Prostate gland (tissue), 2 donors: ENCODE results near the gene PLK5. TPM values are rescaled to one million over a fixed set of nuclear protein-coding genes. Genes with fewer than 3 reads are reported as not detected.

Source experiments
- DNase-seq: peaks from one replicate; pipeline ENCODE4 v3.0.0-alpha.2; 2019; ENCODE audit warnings: low spot score
- H3K27ac ChIP-seq, 2 donors: fragments of 200-600 bp; sonication (generic); 2 replicates each; pipeline ENCODE4 v1.5.1; 2017 to 2019
- H3K27me3 ChIP-seq: fragments of 200-600 bp; sonication (generic); replicated peaks from 2 replicates; pipeline ENCODE4 v1.5.1; 2019; ENCODE audit not compliant: insufficient read depth
- H3K36me3 ChIP-seq, 2 donors: fragments of 200-600 bp; sonication (generic); 1 replicate in 1 of 2; 2 replicates in 1 of 2; pipeline versions ENCODE4 v1.5.1 to v1.8.1; 2017 to 2019
- H3K4me1 ChIP-seq: fragments of 200-600 bp; sonication (generic); replicated peaks from 2 replicates; pipeline ENCODE4 v1.5.1; 2019
- H3K4me3 ChIP-seq, 2 donors: fragments of 200-600 bp; sonication (generic); 2 replicates each; pipeline ENCODE4 v1.5.1; 2017 to 2019
- H3K9me3 ChIP-seq: fragments of 200-600 bp; sonication (generic); 2 replicates; pipeline ENCODE4 v1.5.1; 2017
- CTCF ChIP-seq, 4 experiments: fragments of 200-600 bp in 2 of 4; fragments of 450-650 bp in 2 of 4; sonication (generic) in 2 of 4; IDR thresholded peaks; 1 replicate in 3 of 4; 2 replicates in 1 of 4; pipeline ENCODE4 v1.5.1; 2016 to 2019; ENCODE audit warnings: antibody characterized with exemption in 4 of 4, mild to moderate bottlenecking in 2 of 4, moderate library complexity in 2 of 4
- POLR2A ChIP-seq: fragments of 450-650 bp; IDR thresholded peaks from one replicate; pipeline ENCODE4 v1.6.1; 2016; ENCODE audit warnings: antibody characterized with exemption, mild to moderate bottlenecking
- POLR2AphosphoS5 ChIP-seq: sonication (generic); formaldehyde crosslinking; IDR thresholded peaks from one replicate; pipeline ENCODE4 v1.6.1; 2017; ENCODE audit warnings: antibody characterized with exemption
- WGBS: methylation state at CpG from one replicate; pipeline ENCODE4 v1.1.5; 2018; 5-methylcytosine and 5-hydroxymethylcytosine counted together
- intact Hi-C: fragments of 100-400 bp; cut with DNase I; formaldehyde crosslinking; loops from one replicate; pipeline ENCODE4 v1.14.2; 2022
- total RNA-seq, 2 donors: library from RNA; depleted of rRNA; stranded (reverse); fragments of >200 nt; gene quantifications; one replicate each; pipeline ENCODE4 v1.1.0, GENCODE V29; 2016

The PLK5 gene
- total RNA-seq, 2 donors from 2014 or later, result 28.8 TPM; not detected in 1

- Histone ChIP-seq H3K9me3 (no peaks in the 10 kb centered on the region), H3K4me3 (peak within 1 kb of the TSS; percentile 89 to 92), H3K27ac (peak within 1 kb of the TSS; percentile 57 to 68), H3K4me1 (no peaks in the 10 kb centered on the region), H3K36me3 (no peaks in the 10 kb centered on the region), H3K27me3 (no peaks in the 10 kb centered on the region)
- intact Hi-C loops, result no loop called here
- WGBS, result under 1% methylated on average over 58 of the region's 71 CpGs
- DNase-seq, result peak; percentile 90
- TF ChIP-seq POLR2A (peak; percentile 57), CTCF (IDR thresholded peaks at IDR 0.05) (peak in 2 of 4 experiments; percentile 9 to 10), POLR2AphosphoS5 (peak; percentile 99)
These were observed 44.8 kb upstream of the PLK5 start, which contains the start of gene C19orf25 for GRCh38 chr19:1478934-1479707. TSS of gene C19orf25 (minus strand) at chr19:1479215. CDS start at chr19:1478903, 312 bp downstream.

GRCh38 chr19:1481224-1481892 is 42.5 kb upstream of the PLK5 start:
- 89% methylated on average over 26 of the region's 26 CpGs for WGBS

GRCh38 chr19:1481893-1482360 is 42.0 kb upstream of the PLK5 start:
- H3K4me1 ChIP-seq, result no peaks in the 10 kb centered on the region
- no peak for DNase-seq
- no peak overlapping the region for H3K27ac ChIP-seq
- no peak for TF ChIP-seq POLR2A
- no peak for TF ChIP-seq CTCF (IDR thresholded peaks at IDR 0.05)
- no peak for TF ChIP-seq POLR2AphosphoS5
- no peak overlapping the region for H3K4me3 ChIP-seq
- H3K36me3 ChIP-seq, result no peaks in the 10 kb centered on the region
- WGBS, result 88% methylated on average over 27 of the region's 36 CpGs
- H3K27me3 ChIP-seq, result no peaks in the 10 kb centered on the region
- intact Hi-C loops, result no loop called here
- H3K9me3 ChIP-seq, result no peaks in the 10 kb centered on the region

More at GRCh38 chr19:1481224-1481892, 42.5 kb upstream of the PLK5 start:
- Histone ChIP-seq H3K36me3 (no peaks in the 10 kb centered on the region), H3K4me1 (no peaks in the 10 kb centered on the region), H3K27me3 (no peaks in the 10 kb centered on the region), H3K4me3 (no peak overlapping the region), H3K9me3 (no peaks in the 10 kb centered on the region), H3K27ac (no peak overlapping the region)
- intact Hi-C loops, result no loop called here
- DNase-seq, result no peak
- TF ChIP-seq CTCF (IDR thresholded peaks at IDR 0.05) (no peak), POLR2AphosphoS5 (no peak)

- H3K36me3 ChIP-seq, result no peaks in the 10 kb centered on the region
- H3K27ac ChIP-seq, result no peak overlapping the region
- 83% methylated on average over 33 of the region's 37 CpGs for WGBS
- H3K4me3 ChIP-seq, result no peak overlapping the region
- no peaks in the 10 kb centered on the region for H3K27me3 ChIP-seq
- no peak for DNase-seq
- intact Hi-C loops, result no loop called here
- no peaks in the 10 kb centered on the region for H3K4me1 ChIP-seq
- no peaks in the 10 kb centered on the region for H3K9me3 ChIP-seq
- TF ChIP-seq CTCF (IDR thresholded peaks at IDR 0.05) (no peak), POLR2AphosphoS5 (no peak), POLR2A (no peak)
These were observed 41.3 kb upstream of the PLK5 start for GRCh38 chr19:1482361-1483130.
